Activated CD4-positive, alpha-beta T cell treated with anti-CD3 and anti-CD28 coated beads, Interleukin-2, Interleukin-6, amounts not matched to agents 100 ng/mL and 50 ng/mL, durations not matched to agents 16 hours and 8 hours (primary cell): ENCODE data around the gene MSANTD7.
A peak's percentile ranks its signal among the peaks of the same experiment; 100 is the strongest.
"Not testable (repeated sequence)": the region's sequence is repeated elsewhere in the genome, so short reads cannot be mapped to it uniquely, and the experiment has no call there.

Source experiments
- DNase-seq: peaks from one replicate; pipeline ENCODE4 v3.0.0-alpha.2; 2020

MSANTD7 gene

DNA sequence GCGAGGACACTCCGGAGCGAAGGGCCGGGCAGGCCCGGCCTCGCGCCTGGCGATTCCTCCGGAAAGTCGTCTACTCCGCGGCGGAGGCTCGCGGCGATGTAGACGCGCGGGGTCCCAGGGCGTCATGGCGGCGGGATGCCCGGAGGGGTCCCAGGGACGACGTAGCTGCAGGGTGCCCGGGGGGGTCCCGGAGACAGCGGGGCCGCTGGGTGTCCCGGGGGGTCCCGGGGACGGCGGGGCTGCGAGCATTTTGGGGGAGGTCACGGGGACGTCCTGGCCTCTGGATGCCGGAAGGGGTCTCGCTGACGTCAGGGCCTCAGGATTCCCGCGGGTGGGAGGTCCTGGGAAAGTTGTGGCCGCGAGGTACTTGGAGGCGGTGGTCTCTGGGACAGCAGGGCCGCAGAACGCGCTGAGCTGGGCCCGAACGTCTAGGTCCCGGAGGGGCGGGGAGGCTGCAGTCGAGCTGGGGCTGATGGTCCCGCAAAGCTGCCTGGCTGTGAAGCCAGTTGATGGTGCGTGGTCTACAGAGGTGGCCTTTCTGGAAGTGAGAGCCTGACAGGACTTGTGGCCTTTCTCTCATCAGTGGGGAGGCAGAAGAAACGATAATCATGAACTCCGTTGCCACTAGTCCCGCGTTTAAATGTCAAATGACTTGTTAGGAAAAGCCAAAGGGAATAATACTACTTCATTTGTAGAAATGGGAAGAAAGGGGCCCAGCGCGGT is 637 bp downstream of the MSANTD7 start:
- peak; percentile 23 for DNase-seq

- peak; percentile 10 for DNase-seq
Observed at GRCh38 chr10:14839305-14839695, 1.2 kb downstream of the MSANTD7 start.

DNA sequence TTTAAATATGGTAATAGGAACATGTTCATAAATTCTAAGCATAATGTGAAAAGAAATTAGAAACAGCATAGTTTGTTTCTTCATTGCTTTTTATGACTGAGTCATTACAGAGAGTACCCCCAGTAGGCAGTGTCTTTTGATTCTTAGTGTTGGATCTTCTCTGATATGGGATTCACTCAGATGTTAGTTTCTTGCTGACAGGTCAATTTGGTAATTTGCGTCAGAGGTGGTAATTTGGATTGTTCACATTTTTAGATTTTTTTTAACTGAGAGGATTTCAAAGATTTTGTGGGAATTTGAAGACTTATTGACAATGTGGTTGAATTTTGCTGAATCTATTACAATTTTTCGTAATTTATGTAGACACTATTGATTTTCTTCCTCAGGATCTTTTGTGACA is 2.1 kb downstream of the MSANTD7 start:
- no peak for DNase-seq

GRCh38 chr10:14843327-14843988 is 5.4 kb downstream of the MSANTD7 start:
- DNase-seq, result no peak

DNA sequence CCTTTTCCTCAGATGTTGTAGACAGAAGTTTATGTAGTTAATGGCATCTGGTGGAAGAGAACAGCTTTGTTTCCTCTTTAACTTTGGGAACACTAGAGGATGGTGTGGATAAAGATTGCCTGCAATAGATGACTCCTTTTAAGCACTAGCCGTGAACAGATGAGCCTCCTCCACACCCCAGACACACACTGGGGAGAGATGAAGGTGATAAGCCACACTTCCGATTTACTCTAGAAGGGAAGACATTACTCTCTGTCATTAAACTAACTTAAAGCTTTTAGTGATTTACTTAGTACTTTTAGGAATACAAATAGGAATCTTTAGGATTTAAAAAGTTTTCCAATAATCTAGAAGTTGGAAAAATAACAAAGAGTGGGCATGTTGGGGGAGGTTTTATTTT is 6.8 kb downstream of the MSANTD7 start:
- no peak for DNase-seq

- no peak for DNase-seq
Observed at GRCh38 chr10:14852236-14852635, 14.1 kb downstream of the MSANTD7 start.

DNA sequence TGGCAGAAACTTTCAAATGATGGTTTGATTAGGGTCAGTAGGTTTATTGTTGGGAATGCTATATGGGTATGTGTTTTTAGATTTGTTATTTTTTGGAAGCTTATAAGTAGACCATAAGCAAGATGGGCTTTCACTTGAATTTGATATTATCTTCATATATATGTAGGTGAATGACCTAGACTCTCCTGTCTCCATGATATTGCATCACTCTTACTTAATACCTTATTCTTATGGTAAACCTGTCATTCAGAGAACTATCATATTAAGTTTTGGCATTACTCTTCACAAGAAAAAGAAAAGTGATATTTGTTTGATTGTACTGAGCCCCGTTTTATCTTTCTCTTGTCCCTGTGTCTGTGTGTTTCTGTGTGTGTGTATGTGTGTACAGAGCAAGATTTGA is 17.3 kb downstream of the MSANTD7 start:
- no peak for DNase-seq

DNA sequence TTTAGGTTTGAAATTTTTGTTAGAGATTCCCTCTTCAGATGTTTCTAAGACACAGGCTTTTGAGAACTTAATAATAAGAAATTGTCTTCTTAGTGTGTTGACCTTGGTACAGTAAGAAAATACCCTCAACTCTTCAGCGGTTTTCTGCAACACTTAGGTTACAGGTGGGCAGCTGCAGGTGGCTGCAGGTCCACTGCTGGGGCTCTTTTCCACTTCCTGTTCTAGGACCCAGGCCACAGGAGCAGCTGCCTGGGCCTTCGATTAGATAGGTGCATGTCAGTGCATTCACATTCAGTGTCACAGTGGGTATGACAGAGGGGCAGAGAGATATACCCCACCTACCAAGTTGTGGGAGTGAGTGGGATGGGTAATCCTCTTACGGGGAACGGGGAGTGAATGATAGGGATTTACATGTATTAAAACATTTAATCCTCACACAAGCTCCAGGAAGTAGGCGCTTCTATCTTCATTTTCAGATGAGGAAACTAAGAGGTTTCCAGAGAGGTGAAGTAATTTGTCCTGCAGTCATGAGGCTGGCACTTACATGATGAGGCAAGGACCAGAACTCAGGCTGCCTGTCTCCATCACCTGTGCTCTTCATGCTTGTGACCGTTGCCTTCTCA is 20.3 kb downstream of the MSANTD7 start:
- DNase-seq, result no peak

DNA sequence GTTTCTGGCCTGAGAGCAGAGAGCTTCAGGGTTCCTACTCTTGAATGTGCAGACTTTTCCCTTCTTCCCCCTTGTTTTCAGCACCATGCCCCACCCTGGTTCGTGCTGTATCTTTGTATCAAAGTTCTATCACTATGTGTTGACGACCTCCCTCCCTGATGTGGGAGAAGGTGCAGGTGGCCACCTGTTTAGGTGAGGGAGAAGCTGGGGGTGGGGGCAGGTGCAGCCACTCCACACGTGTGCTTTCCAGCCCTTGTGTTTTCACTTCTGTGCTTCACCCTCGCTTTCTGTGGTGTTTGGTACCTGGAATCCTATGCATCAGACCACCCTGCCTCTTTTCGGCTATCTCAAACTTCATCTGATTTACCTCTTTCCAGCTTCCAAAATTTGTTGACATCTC is 20.9 kb downstream of the MSANTD7 start:
- DNase-seq, result no peak

GRCh38 chr10:14859775-14860174 is 21.7 kb downstream of the MSANTD7 start:
- DNase-seq, result no peak

- DNase-seq, result no peak
Observed at GRCh38 chr10:14860791-14861190, 22.7 kb downstream of the MSANTD7 start.

GRCh38 chr10:14864466-14864865 is 26.4 kb downstream of the MSANTD7 start:
- DNase-seq, result not testable (repeated sequence)

DNA sequence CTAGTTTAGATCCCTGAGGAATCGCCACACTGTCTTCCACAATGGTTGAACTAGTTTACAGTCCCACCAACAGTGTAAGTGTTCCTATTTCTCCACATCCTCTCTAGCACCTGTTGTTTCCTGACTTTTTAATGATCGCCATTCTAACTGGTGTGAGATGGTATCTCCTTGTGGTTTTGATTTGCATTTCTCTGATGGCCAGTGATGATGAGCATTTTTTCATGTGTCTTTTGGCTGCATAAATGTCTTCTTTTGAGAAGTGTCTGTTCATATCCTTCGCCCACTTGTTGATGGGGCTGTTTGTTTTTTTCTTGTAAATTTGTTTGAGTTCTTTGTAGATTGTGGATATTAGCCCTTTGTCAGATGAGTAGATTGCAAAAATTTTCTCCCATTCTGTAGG is 26.8 kb downstream of the MSANTD7 start:
- not testable (repeated sequence) for DNase-seq

DNA sequence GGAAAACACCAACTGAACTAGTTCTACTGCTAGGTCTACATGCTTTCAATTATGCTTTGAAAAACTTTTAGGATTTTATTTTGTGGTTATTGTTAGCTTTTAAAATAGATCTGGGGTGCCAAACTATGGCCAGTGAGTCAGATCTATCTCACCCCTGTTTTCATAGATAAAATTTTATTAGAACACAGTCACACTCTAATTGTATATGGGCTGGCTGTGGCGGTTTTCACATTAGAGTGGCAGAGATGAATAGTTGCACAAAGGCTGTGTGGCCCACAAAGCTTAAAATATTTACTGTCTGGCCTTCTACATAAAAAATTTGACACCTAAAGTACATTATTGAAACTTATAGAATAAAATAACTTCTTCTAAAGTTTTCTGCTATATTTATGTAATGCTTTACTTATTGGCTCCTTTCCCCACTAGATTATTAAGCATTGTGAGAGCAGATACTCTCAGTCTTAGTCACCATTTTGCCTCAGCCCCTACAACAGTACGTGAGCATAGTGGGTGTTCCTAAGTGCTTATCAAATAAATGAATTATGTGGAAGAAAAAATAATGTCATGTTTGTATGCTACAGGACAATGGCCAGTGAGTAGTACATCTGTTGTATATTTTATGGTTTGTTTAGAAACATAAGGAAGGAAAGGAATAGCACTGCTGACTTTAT is 35.1 kb downstream of the MSANTD7 start:
- DNase-seq, result peak; percentile 35

- no peak for DNase-seq
Observed at GRCh38 chr10:14875941-14876340, 37.8 kb downstream of the MSANTD7 start.

DNA sequence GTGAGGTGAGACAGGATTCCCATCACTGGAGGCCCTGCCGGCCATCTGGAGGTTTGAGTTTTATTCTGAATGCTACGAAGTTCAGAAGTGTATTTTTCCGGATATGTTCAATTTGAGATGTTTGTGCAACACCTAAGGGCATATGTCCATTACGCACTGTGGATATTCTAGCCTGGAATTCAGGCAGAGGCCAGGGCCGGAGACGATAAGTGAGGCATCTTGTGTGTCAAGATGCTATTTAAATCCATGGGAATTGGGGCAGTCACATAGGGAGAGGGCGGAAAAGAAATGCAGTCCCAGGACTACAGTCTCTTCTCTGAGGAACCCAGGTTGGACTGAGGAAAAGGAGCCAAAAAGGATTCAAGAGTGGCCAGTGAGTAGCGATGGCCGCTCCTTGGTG is 38.7 kb downstream of the MSANTD7 start:
- no peak for DNase-seq

DNA sequence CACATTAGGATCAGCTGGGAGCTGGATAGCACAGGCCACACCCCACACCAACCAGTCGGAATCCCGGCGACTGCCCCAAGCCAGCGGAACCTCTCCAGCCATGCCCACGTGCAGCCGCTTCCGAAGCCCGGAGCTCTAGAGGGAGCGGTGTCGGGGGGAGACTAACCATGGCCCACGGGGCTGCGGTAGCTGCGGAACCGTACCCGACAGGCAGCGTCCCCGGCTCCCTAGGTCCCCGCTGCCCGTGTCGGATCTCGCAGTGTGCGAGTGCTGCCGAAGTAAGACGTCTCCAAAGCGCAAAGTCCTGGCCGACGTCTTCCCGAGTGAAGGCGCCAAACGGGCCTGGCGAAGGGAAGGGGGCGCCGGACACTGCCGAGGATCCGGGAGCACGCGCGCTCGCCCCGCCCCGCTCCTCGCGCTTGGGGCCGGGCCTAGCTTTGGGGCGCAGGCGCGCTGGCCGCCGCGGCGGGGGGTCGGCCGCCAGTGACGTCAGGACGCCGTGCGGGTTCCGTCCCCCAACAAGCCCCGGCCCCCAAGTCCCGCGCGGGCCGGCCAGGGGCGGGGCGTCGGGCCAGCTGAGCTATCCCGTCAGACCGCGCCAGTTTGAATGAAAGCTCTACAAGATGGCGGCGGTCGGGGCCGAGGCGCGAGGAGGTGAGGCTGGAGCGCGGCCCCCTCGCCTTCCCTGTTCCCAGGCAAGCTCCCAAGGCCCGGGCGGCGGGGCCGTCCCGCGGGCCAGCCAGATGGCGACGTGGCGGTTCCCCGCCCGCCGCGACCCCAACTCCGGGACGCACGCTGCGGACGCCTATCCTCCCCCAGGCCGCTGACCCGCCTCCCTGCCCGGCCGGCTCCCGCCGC is 40.4 kb downstream of the MSANTD7 start, which contains the start of gene SUV39H2:
Gene SUV39H2 (plus strand): TSS at position 601 of the 858 bp plus-strand sequence. CDS start 23 bp downstream, at position 624.
- DNase-seq, result peak; percentile 97

DNA sequence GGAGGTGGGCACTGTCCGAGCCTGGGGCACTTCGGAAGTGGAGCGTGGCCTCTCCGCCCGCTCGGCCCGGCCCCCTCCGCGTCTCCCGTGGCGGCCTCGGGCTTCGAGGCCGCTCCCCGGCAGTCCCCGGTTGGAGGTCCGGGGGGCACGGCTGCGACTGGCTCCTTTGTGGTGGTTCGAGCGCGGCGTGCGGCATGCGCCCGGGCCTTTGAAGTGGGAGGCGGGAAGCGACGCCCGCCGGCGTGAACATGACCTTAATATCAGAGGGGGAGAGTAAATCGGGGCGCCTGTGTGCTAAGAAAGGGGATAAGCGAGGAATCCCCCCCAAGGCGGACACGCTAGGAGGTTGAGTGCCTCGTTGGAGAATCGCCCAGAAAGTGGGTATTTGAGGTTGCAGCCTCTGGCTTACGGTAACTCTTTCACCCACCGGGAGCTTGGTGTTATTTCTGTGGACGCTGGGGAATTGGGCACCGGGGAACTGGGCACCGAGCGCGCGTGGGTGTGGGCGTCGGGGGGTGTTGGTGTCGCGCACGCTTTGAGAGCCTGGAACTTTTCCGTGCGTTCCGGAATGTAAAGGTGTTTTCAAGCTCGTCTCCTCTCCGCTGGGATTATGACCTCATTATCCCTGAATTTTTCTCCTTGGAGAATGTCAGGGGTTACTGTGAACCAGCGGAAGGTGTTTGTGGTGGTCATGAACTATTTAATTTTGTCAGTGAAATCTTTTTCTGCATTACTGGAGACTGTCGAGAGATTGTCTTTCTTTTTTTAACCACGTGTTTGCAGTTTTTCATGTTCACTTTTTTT is 41.2 kb downstream of the MSANTD7 start:
- peak; percentile 45 for DNase-seq

GRCh38 chr10:14879928-14880193 is 41.8 kb downstream of the MSANTD7 start:
- DNase-seq, result peak; percentile 7

DNA sequence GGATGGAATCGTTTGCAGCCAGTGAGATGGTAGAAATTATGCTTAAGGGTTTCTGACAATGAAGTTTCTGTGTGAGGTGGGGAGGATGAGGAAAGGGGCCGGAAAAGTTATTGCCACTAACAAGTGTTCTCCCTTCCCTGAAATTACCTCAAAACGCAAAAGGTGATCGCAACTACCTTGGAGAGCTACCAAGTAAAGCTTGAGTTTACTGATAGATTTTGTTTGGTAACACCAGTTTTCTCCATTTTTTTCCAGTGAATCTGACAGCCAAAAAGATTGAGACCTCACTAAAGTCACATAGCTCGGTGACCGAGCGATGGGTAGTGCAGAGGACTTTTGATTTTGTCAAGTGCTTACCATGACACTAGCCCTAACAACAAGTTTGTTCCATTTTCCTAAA is 42.1 kb downstream of the MSANTD7 start:
- no peak for DNase-seq

DNA sequence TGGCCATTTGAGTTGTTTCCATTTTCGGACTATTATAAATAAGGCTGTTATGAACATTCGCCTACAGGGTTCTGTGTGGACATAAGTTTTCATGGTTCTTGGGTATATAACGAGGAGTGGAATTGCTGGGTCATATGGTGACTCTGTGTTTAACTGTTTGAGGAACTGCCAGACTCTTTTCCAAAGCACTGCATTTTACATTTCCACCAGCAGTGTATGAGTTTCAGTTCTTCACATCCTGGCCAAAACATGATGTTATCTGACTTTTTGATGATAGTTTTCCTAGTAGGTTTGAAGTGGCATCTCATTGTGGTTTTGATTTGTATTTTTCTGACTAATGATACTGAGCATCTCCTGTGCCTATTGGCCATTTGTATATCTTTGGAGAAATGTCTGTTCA is 46.0 kb downstream of the MSANTD7 start:
- peak; percentile 56 for DNase-seq
